Effector memory CD4-positive, alpha-beta T cell (primary cell): ENCODE measurements around the gene DDAH1.
"Not testable (repeated sequence)": the region's sequence is repeated elsewhere in the genome, so short reads cannot be mapped to it uniquely, and the experiment has no call there.

ENCODE experiments used
- DNase-seq, 3 donors: peaks; one replicate each; pipeline ENCODE4 v3.0.0-alpha.2; 2020
- H3K27ac ChIP-seq: 2 replicates; pipeline ENCODE4 v1.7.0; 2013; ENCODE audit warnings: mild to moderate bottlenecking, low read length, moderate library complexity; ENCODE audit not compliant: insufficient read depth, poor library complexity, severe bottlenecking
- H3K27me3 ChIP-seq: replicated peaks from 2 replicates; pipeline ENCODE4 v1.7.0; 2013; ENCODE audit warnings: mild to moderate bottlenecking, low read length; ENCODE audit not compliant: insufficient read depth, control insufficient read depth, poor library complexity, severe bottlenecking
- H3K36me3 ChIP-seq: 2 replicates; pipeline ENCODE4 v1.7.0; 2013; ENCODE audit warnings: mild to moderate bottlenecking, low read length, moderate library complexity; ENCODE audit not compliant: control insufficient read depth, insufficient read depth
- H3K4me1 ChIP-seq: 2 replicates; pipeline ENCODE4 v1.7.0; 2013; ENCODE audit warnings: low read length, mild to moderate bottlenecking; ENCODE audit not compliant: control insufficient read depth, insufficient read depth, poor library complexity, severe bottlenecking
- H3K4me3 ChIP-seq: 2 replicates; pipeline ENCODE4 v1.7.0; 2013; ENCODE audit warnings: low read length, low read depth, mild to moderate bottlenecking; ENCODE audit not compliant: insufficient read depth, poor library complexity, severe bottlenecking
- H3K9me3 ChIP-seq: 2 replicates; pipeline ENCODE4 v1.7.0; 2013; ENCODE audit warnings: mild to moderate bottlenecking, low read length, moderate library complexity; ENCODE audit not compliant: control insufficient read depth
- total RNA-seq, 3 donors: gene quantifications; one replicate each; lab custom pipeline; 2026; lab: John Stamatoyannopoulos, UW

DDAH1 gene
- total RNA-seq: 0 reads per million in 3 donors

GRCh38 chr1:85465099-85465785 lies at the start of gene DDAH1:
TSS of gene DDAH1 (minus strand) at chr1:85465159. CDS start at chr1:85465045, 114 bp downstream.
- DNase-seq: no peak
- Histone ChIP-seq H3K36me3 (no peaks in the 10 kb centered on the region), H3K27me3 (peaks cover 7% of the 10 kb centered on the region), H3K27ac (no peak within 1 kb of the TSS), H3K9me3 (no peaks in the 10 kb centered on the region), H3K4me3 (peak within 1 kb of the TSS; percentile 42), H3K4me1 (peaks cover 3% of the 10 kb centered on the region)

- not testable (repeated sequence) for H3K27me3 ChIP-seq, H3K36me3 ChIP-seq, H3K4me3 ChIP-seq, H3K4me1 ChIP-seq, H3K9me3 ChIP-seq, DNase-seq, H3K27ac ChIP-seq
These were observed 49.0 kb upstream of the DDAH1 start for GRCh38 chr1:85513998-85514397.

- Histone ChIP-seq H3K27ac (no peak overlapping the region), H3K4me1 (no peaks in the 10 kb centered on the region), H3K27me3 (no peaks in the 10 kb centered on the region), H3K36me3 (no peaks in the 10 kb centered on the region), H3K9me3 (no peaks in the 10 kb centered on the region), H3K4me3 (no peak overlapping the region)
- no peak for DNase-seq
These were observed 39.5 kb upstream of the DDAH1 start for GRCh38 chr1:85504417-85504816.

- no peak overlapping the region for H3K4me3 ChIP-seq
- DNase-seq: no peak
- no peaks in the 10 kb centered on the region for H3K4me1 ChIP-seq
- no peaks in the 10 kb centered on the region for H3K9me3 ChIP-seq
- H3K36me3 ChIP-seq: no peaks in the 10 kb centered on the region
- no peak overlapping the region for H3K27ac ChIP-seq
- no peaks in the 10 kb centered on the region for H3K27me3 ChIP-seq
These were observed 37.7 kb upstream of the DDAH1 start for GRCh38 chr1:85502625-85503083.

GRCh38 chr1:85502171-85502570 lies 37.2 kb upstream of the DDAH1 start:
- no peak for DNase-seq
- H3K9me3 ChIP-seq: no peaks in the 10 kb centered on the region
- H3K4me1 ChIP-seq: no peaks in the 10 kb centered on the region
- H3K27me3 ChIP-seq: no peaks in the 10 kb centered on the region
- H3K36me3 ChIP-seq: no peaks in the 10 kb centered on the region
- H3K4me3 ChIP-seq: no peak overlapping the region
- H3K27ac ChIP-seq: no peak overlapping the region

- no peaks in the 10 kb centered on the region for H3K36me3 ChIP-seq
- H3K27me3 ChIP-seq: no peaks in the 10 kb centered on the region
These were observed 36.5 kb upstream of the DDAH1 start for GRCh38 chr1:85501355-85501898.

GRCh38 chr1:85496941-85497582 lies 32.1 kb upstream of the DDAH1 start:
- no peak overlapping the region for H3K27ac ChIP-seq
- DNase-seq: no peak
- H3K36me3 ChIP-seq: no peaks in the 10 kb centered on the region
- H3K4me1 ChIP-seq: no peaks in the 10 kb centered on the region
- H3K9me3 ChIP-seq: no peaks in the 10 kb centered on the region
- H3K27me3 ChIP-seq: no peaks in the 10 kb centered on the region
- H3K4me3 ChIP-seq: no peak overlapping the region

More at GRCh38 chr1:85501355-85501898, 36.5 kb upstream of the DDAH1 start:
- Histone ChIP-seq H3K4me1 (no peaks in the 10 kb centered on the region), H3K4me3 (no peak overlapping the region), H3K9me3 (no peaks in the 10 kb centered on the region), H3K27ac (no peak overlapping the region)
- DNase-seq: no peak

- no peaks in the 10 kb centered on the region for H3K27me3 ChIP-seq
- no peak overlapping the region for H3K4me3 ChIP-seq
- no peaks in the 10 kb centered on the region for H3K9me3 ChIP-seq
- no peak for DNase-seq
- no peak overlapping the region for H3K27ac ChIP-seq
- no peaks in the 10 kb centered on the region for H3K36me3 ChIP-seq
- H3K4me1 ChIP-seq: no peaks in the 10 kb centered on the region
These were observed 30.6 kb upstream of the DDAH1 start for GRCh38 chr1:85495556-85495955.

- H3K9me3 ChIP-seq: no peaks in the 10 kb centered on the region
- no peak for DNase-seq
- no peaks in the 10 kb centered on the region for H3K27me3 ChIP-seq
- H3K4me3 ChIP-seq: no peak overlapping the region
- H3K4me1 ChIP-seq: no peaks in the 10 kb centered on the region
- no peak overlapping the region for H3K27ac ChIP-seq
- H3K36me3 ChIP-seq: no peaks in the 10 kb centered on the region
These were observed 29.9 kb upstream of the DDAH1 start for GRCh38 chr1:85494904-85495266.
